ENCODE results near the gene PNPLA7.

- TF ChIP-seq CTCF (IDR thresholded peaks at IDR 0.05 in 4 of 5, conservative IDR thresholded peaks at IDR 0.05 in 1 of 5): no peak
- TF ChIP-seq POLR2A (IDR thresholded peaks at IDR 0.05): no peak
Measured at GRCh38 chr9:137522746-137523455, 27.3 kb downstream of the PNPLA7 start.

Measured in gastrocnemius medialis (tissue), 4 donors.